DND-41 (cell line): ENCODE results near the gene NAPSA.
"Not testable (repeated sequence)": the region's sequence is repeated elsewhere in the genome, so short reads cannot be mapped to it uniquely, and the experiment has no call there.

Experiments used
- ATAC-seq: fragments of 200-7000 bp; cut with Tn5 transposase; 3 replicates; pipeline ENCODE4 v1.9.1; 2021; ENCODE audit warnings: low read depth; ENCODE audit not compliant: insufficient read depth
- DNase-seq: peaks from one replicate; pipeline ENCODE4 v3.0.0-alpha.2; 2020
- H2AFZ ChIP-seq: 2 replicates; pipeline ENCODE4 v1.6.0; 2012; ENCODE audit warnings: low read depth, low read length
- H3K27ac ChIP-seq: 2 replicates; pipeline ENCODE4 v1.5.1; 2012; ENCODE audit warnings: low read length, inconsistent platforms
- H3K27me3 ChIP-seq: fragments of 200-600 bp; sonication (generic); 2 replicates; pipeline ENCODE4 v1.6.0; 2012; ENCODE audit warnings: low read length, mild to moderate bottlenecking, inconsistent platforms; ENCODE audit not compliant: insufficient read depth, poor library complexity
- H3K36me3 ChIP-seq: 2 replicates; pipeline ENCODE4 v1.5.1; 2012; ENCODE audit warnings: low read length, inconsistent platforms; ENCODE audit not compliant: insufficient read depth
- H3K4me1 ChIP-seq: 2 replicates; pipeline ENCODE4 v1.5.1; 2012; ENCODE audit warnings: mild to moderate bottlenecking, low read length; ENCODE audit not compliant: insufficient read depth
- H3K4me2 ChIP-seq: 2 replicates; pipeline ENCODE4 v1.6.0; 2012; ENCODE audit warnings: mild to moderate bottlenecking, moderate library complexity, low read length, inconsistent platforms; ENCODE audit not compliant: insufficient read depth
- H3K4me3 ChIP-seq, 2 experiments: fragments of 200-600 bp in 1 of 2; shearing (Covaris generic) in 1 of 2; 2 replicates each; pipeline ENCODE4 v1.5.1; 2012 to 2016; ENCODE audit warnings: inconsistent platforms in 2 of 2, low read length in 2 of 2, mild to moderate bottlenecking in 2 of 2, low read depth in 1 of 2, moderate library complexity in 1 of 2
- H3K79me2 ChIP-seq: 2 replicates; pipeline ENCODE4 v1.6.0; 2012; ENCODE audit warnings: low read length, inconsistent platforms; ENCODE audit not compliant: insufficient read depth
- H3K9ac ChIP-seq: 2 replicates; pipeline ENCODE4 v1.6.0; 2012; ENCODE audit warnings: low read depth, mild to moderate bottlenecking, inconsistent platforms, low read length, moderate library complexity
- H3K9me3 ChIP-seq: 2 replicates; pipeline ENCODE4 v1.5.1; 2012; ENCODE audit warnings: low read length, moderate library complexity, mild to moderate bottlenecking, inconsistent platforms; ENCODE audit not compliant: insufficient read depth, severe bottlenecking
- H4K20me1 ChIP-seq: 2 replicates; pipeline ENCODE4 v1.6.0; 2012; ENCODE audit warnings: low read length; ENCODE audit not compliant: insufficient read depth
- CTCF ChIP-seq: IDR thresholded peaks from 2 replicates; pipeline ENCODE4 v1.5.1; 2012; ENCODE audit warnings: borderline replicate concordance, low read length, moderate library complexity, mild to moderate bottlenecking; ENCODE audit not compliant: poor library complexity, severe bottlenecking; ENCODE audit errors: extremely low read depth
- EZH2 ChIP-seq: IDR thresholded peaks from 3 replicates; pipeline ENCODE4 v1.6.1; 2012; ENCODE audit warnings: borderline replicate concordance, low read depth, mild to moderate bottlenecking, moderate library complexity, low read length, inconsistent platforms; ENCODE audit not compliant: severe bottlenecking

NAPSA gene

GRCh38 chr19:50341091-50341564, 24.3 kb downstream of the NAPSA start:
- Histone ChIP-seq H3K4me2 (no peak overlapping the region), H3K9me3 (no peaks in the 10 kb centered on the region), H4K20me1 (no peaks in the 10 kb centered on the region), H3K9ac (no peak overlapping the region), H3K36me3 (no peaks in the 10 kb centered on the region), H3K27me3 (no peaks in the 10 kb centered on the region), H2AFZ (no peak overlapping the region), H3K4me3 (no peak overlapping the region), H3K4me1 (no peaks in the 10 kb centered on the region), H3K27ac (no peak overlapping the region), H3K79me2 (no peaks in the 10 kb centered on the region)
- ATAC-seq (no peak), DNase-seq (no peak)
- TF ChIP-seq CTCF: no peak
- TF ChIP-seq EZH2: no peak

- no peak overlapping the region for H3K9ac ChIP-seq
- H3K79me2 ChIP-seq: no peaks in the 10 kb centered on the region
- no peak for TF ChIP-seq EZH2
- no peak for TF ChIP-seq CTCF
- H3K4me3 ChIP-seq: no peak overlapping the region
- no peaks in the 10 kb centered on the region for H3K27me3 ChIP-seq
- H3K36me3 ChIP-seq: no peaks in the 10 kb centered on the region
- H3K9me3 ChIP-seq: no peaks in the 10 kb centered on the region
- no peaks in the 10 kb centered on the region for H4K20me1 ChIP-seq
- H3K4me1 ChIP-seq: no peaks in the 10 kb centered on the region
- no peak overlapping the region for H3K27ac ChIP-seq
- H3K4me2 ChIP-seq: no peak overlapping the region
- H2AFZ ChIP-seq: no peak overlapping the region
- ATAC-seq: no peak
- DNase-seq: no peak
Observed at GRCh38 chr19:50340331-50340730, 25.1 kb downstream of the NAPSA start.

DNA sequence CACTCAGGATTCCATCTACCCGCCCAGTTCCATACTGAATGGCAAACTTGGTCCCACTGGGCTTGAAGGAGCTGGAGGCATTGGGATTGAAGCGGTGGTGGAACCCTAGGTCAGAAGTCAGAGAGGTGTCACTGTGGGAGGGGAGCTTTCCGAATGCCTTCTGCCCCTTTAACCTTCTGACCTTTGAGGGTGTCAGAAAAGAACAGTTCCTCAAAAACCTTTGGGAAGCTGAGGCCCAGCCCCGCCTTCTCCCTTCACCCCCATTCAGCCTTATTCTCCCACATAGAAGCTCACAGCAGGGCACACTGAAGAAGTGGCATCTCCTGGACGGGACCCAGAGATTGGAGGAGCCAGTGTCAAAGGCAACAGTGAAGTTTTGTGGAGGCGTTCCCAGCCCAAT, 28.4 kb downstream of the NAPSA start:
- ATAC-seq, H3K9me3 ChIP-seq, H3K79me2 ChIP-seq, H3K4me1 ChIP-seq, H4K20me1 ChIP-seq, DNase-seq, H3K4me2 ChIP-seq, H3K27ac ChIP-seq, H3K36me3 ChIP-seq, H3K27me3 ChIP-seq, H3K4me3 ChIP-seq, H2AFZ ChIP-seq, H3K9ac ChIP-seq: not testable (repeated sequence)

DNA sequence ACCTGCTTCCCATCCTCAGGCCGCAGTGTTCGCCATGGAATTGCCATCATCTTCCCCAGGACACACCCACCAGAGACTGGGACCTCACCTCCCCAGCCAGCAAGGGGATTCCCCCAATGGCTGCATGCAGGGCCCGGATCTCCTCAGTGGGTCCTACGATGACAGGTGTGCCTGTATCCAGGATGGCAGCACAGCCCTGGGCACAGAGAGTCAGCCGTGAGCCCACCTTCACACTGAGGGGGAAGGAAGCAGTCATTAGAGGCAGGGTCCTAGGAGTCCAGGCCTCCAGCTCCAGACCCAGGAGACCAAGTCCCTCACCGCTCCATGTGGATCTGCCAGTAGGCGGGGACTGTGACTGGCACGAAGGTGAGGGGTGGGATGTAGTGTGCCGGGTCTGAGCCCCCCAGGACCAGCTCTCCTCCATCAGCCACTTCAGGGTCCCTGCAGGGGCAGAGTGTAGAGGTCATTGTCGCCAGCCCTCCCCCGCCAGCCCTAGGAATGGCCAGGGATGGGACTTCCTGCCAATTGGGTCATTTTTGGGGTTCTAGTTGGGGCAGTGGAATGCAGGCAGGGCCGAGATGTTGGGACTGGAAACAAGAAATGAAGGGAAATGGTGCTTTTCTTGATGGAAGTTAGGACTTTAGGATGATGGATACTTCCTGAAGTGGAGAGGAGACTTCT, 30.6 kb downstream of the NAPSA start:
- Histone ChIP-seq H3K27me3 (no peaks in the 10 kb centered on the region), H3K4me2 (no peak overlapping the region), H3K79me2 (no peaks in the 10 kb centered on the region), H3K9ac (no peak overlapping the region), H4K20me1 (no peaks in the 10 kb centered on the region), H3K9me3 (no peaks in the 10 kb centered on the region), H3K36me3 (no peaks in the 10 kb centered on the region), H3K4me3 (no peak overlapping the region), H2AFZ (no peak overlapping the region), H3K27ac (no peak overlapping the region), H3K4me1 (peaks cover 26% of the 10 kb centered on the region)
- ATAC-seq (no peak), DNase-seq (no peak)
- no peak for TF ChIP-seq CTCF
- no peak for TF ChIP-seq EZH2
